Measurements from ENCODE around the gene STRBP. TPM values are rescaled to one million over a fixed set of nuclear protein-coding genes. Genes with fewer than 3 reads are reported as not detected.
"Not testable (repeated sequence)": the region's sequence is repeated elsewhere in the genome, so short reads cannot be mapped to it uniquely, and the experiment has no call there.

Gene STRBP
- total RNA-seq, 2 donors from 2014 or later = 77.2 to 83.3 TPM

DNA sequence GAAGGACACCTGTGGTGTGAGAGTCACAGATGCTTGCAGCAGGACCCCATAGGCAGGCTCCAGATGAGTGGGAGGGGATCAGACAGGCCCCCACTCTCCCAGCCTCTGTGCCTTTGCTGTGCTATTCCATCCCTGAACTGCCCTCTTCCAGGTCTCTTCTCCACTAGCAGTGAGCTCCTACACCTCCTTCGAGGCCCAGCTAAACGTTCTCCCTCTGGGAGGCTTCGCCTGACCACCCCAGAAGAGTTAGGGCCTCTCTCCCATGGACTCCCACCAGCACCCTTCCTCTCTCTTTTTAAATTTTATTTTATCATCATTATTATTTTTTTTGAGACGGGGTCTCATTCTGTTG is 35.9 kb upstream of the STRBP start:
- Mint-ChIP-seq H3K36me3 (ENCODE audit: low read depth) (no peaks in the 10 kb centered on the region), H3K4me1 (peaks cover 25% of the 10 kb centered on the region), H3K9me3 (no peaks in the 10 kb centered on the region), H3K4me3 (no peak overlapping the region), H3K27me3 (ENCODE audit: insufficient read depth) (no peaks in the 10 kb centered on the region), H3K27ac (no peak overlapping the region)
- H3K27me3 ChIP-seq (ENCODE audit: control insufficient read depth, insufficient read depth, low read length, poor library complexity, severe bottlenecking) = no peaks in the 10 kb centered on the region
- TF ChIP-seq CTCF (conservative IDR thresholded peaks at IDR 0.05) = no peak
- no peak for DNase-seq
- H3K4me3 ChIP-seq (ENCODE audit: low read length) = no peak overlapping the region
- H3K4me1 ChIP-seq (ENCODE audit: control insufficient read depth, insufficient read depth, low read length) = peaks cover 12% of the 10 kb centered on the region
- WGBS, 2 experiments (ENCODE audit: insufficient coverage in 1 of 2, insufficient read length in 1 of 2) = 84 to 88% methylated on average over 4 of the region's 4 CpGs
- no peaks in the 10 kb centered on the region for H3K9me3 ChIP-seq (ENCODE audit: control insufficient read depth, low read length)
- H3K9ac ChIP-seq (ENCODE audit: extremely low read depth, low read length, poor library complexity, severe bottlenecking) = no peak overlapping the region
- no peaks in the 10 kb centered on the region for H3K36me3 ChIP-seq (ENCODE audit: control insufficient read depth, insufficient read depth, low read length)
- H3K27ac ChIP-seq (ENCODE audit: low read depth, low read length) = no peak overlapping the region

GRCh38 chr9:123302348-123303214 is 34.2 kb upstream of the STRBP start:
- Mint-ChIP-seq H3K27me3 (ENCODE audit: insufficient read depth) (no peaks in the 10 kb centered on the region), H3K4me1 (peaks cover 25% of the 10 kb centered on the region), H3K36me3 (ENCODE audit: low read depth) (no peaks in the 10 kb centered on the region), H3K27ac (peak overlapping the region; percentile 37), H3K9me3 (no peaks in the 10 kb centered on the region), H3K4me3 (no peak overlapping the region)
- H3K9ac ChIP-seq (ENCODE audit: extremely low read depth, low read length, poor library complexity, severe bottlenecking) = no peak overlapping the region
- peak; percentile 49 for DNase-seq
- 87 to 92% methylated on average over 17 of the region's 17 CpGs for WGBS, 2 experiments (ENCODE audit: insufficient coverage in 1 of 2, insufficient read length in 1 of 2)
- H3K27ac ChIP-seq (ENCODE audit: low read depth, low read length) = no peak overlapping the region
- no peaks in the 10 kb centered on the region for H3K27me3 ChIP-seq (ENCODE audit: control insufficient read depth, insufficient read depth, low read length, poor library complexity, severe bottlenecking)
- H3K4me3 ChIP-seq (ENCODE audit: low read length) = no peak overlapping the region
- no peak for TF ChIP-seq CTCF (conservative IDR thresholded peaks at IDR 0.05)
- H3K4me1 ChIP-seq (ENCODE audit: control insufficient read depth, insufficient read depth, low read length) = peaks cover 12% of the 10 kb centered on the region
- no peaks in the 10 kb centered on the region for H3K9me3 ChIP-seq (ENCODE audit: control insufficient read depth, low read length)
- no peaks in the 10 kb centered on the region for H3K36me3 ChIP-seq (ENCODE audit: control insufficient read depth, insufficient read depth, low read length)

- H3K9me3 Mint-ChIP-seq; H3K9ac ChIP-seq (ENCODE audit: extremely low read depth, low read length, poor library complexity, severe bottlenecking); H3K4me3 ChIP-seq (ENCODE audit: low read length); DNase-seq; H3K36me3 ChIP-seq (ENCODE audit: control insufficient read depth, insufficient read depth, low read length); H3K9me3 ChIP-seq (ENCODE audit: control insufficient read depth, low read length); H3K27me3 Mint-ChIP-seq (ENCODE audit: insufficient read depth); H3K27ac ChIP-seq (ENCODE audit: low read depth, low read length); H3K36me3 Mint-ChIP-seq (ENCODE audit: low read depth); H3K27me3 ChIP-seq (ENCODE audit: control insufficient read depth, insufficient read depth, low read length, poor library complexity, severe bottlenecking); H3K27ac Mint-ChIP-seq; H3K4me3 Mint-ChIP-seq: not testable (repeated sequence)
- peaks cover 25% of the 10 kb centered on the region for H3K4me1 Mint-ChIP-seq
- 91 to 96% methylated on average over 13 of the region's 13 CpGs for WGBS, 2 experiments (ENCODE audit: insufficient coverage in 1 of 2, insufficient read length in 1 of 2)
- H3K4me1 ChIP-seq (ENCODE audit: control insufficient read depth, insufficient read depth, low read length) = peaks cover 12% of the 10 kb centered on the region
Measured at GRCh38 chr9:123301936-123302335, 33.5 kb upstream of the STRBP start.
